ENCODE data around the gene NIF3L1. TPM values are rescaled to one million over a fixed set of nuclear protein-coding genes. Genes with fewer than 3 reads are reported as not detected.

The NIF3L1 gene
- total and polyA plus RNA-seq, 2 of the 13 experiments (the other 11 are each of a cell fraction or from before 2014, with no cell fraction given), result 67.9 to 75.2 TPM

- TF ChIP-seq STAT5B (CRISPR knock-in tag; IDR thresholded peaks at IDR 0.05) (peak; percentile 14), ZBTB46 (CRISPR knock-in tag; IDR thresholded peaks at IDR 0.05; ENCODE audit: borderline replicate concordance) (peak; percentile 76; the same call in 1 of the 2 replicates), ZNF567 (CRISPR knock-in tag; IDR thresholded peaks at IDR 0.05; ENCODE audit: borderline replicate concordance) (no peak; the same call in none of the 2 replicates), POLR2G (IDR thresholded peaks at IDR 0.05; ENCODE audit: low read depth, low read length) (peak; percentile 99), SSRP1 (CRISPR knock-in tag; IDR thresholded peaks at IDR 0.05) (peak; percentile 71; the same call in 1 of the 2 replicates), EP300 (IDR thresholded peaks at IDR 0.05; ENCODE audit: low read depth in 2 of 2, low read length in 2 of 2) (peak; percentile 27 to 54; a peak in 2 of 4 replicates), EP300 (CRISPR knock-in tag; IDR thresholded peaks at IDR 0.05; ENCODE audit: borderline replicate concordance) (peak; percentile 64), STAT6 (CRISPR knock-in tag; IDR thresholded peaks at IDR 0.05; ENCODE audit: borderline replicate concordance) (peak; percentile 97; the same call in 1 of the 2 replicates), RARG (CRISPR knock-in tag; IDR thresholded peaks at IDR 0.05; ENCODE audit: low read depth) (peak; percentile 66; the same call in 1 of the 2 replicates), ZSCAN31 (CRISPR knock-in tag; IDR thresholded peaks at IDR 0.05; ENCODE audit: low read depth) (peak; percentile 88), SETDB1 (CRISPR knock-in tag; IDR thresholded peaks at IDR 0.05; ENCODE audit: borderline replicate concordance) (0 out of 2 replicates have a peak, but pooled peaks have one; percentile 69), ZFP82 (CRISPR knock-in tag; IDR thresholded peaks at IDR 0.05; ENCODE audit: borderline replicate concordance) (peak; percentile 90; the same call in 1 of the 2 replicates), AGO1 (IDR thresholded peaks at IDR 0.05; ENCODE audit: low read depth, low read length, poor library complexity, severe bottlenecking) (peak; percentile 78), HHEX (CRISPR knock-in tag; IDR thresholded peaks at IDR 0.05) (no peak), ZNF775 (CRISPR knock-in tag; IDR thresholded peaks at IDR 0.05; ENCODE audit: borderline replicate concordance) (peak; percentile 91; the same call in 1 of the 2 replicates), ZBTB7A (CRISPR knock-in tag; IDR thresholded peaks at IDR 0.05) (peak; percentile 53; the same call in 1 of the 2 replicates), ZMAT5 (CRISPR knock-in tag; IDR thresholded peaks at IDR 0.05; ENCODE audit: borderline replicate concordance, low read depth) (peak; percentile 93; the same call in 1 of the 2 replicates), FUBP1 (CRISPR knock-in tag; IDR thresholded peaks at IDR 0.05; ENCODE audit: borderline replicate concordance) (0 out of 2 replicates have a peak, but pooled peaks have one; percentile 74), HNRNPLL (IDR thresholded peaks at IDR 0.05; ENCODE audit: low read depth, low read length, poor library complexity, severe bottlenecking) (peak; percentile 89), ZBTB7B (CRISPR knock-in tag; IDR thresholded peaks at IDR 0.05) (peak; percentile 69)
These were observed 24.8 kb upstream of the NIF3L1 start, which contains the start of gene CLK1 (continued) for GRCh38 chr2:200864176-200865034.
